ENCODE results near the gene GRB10.

Gene GRB10

DNA sequence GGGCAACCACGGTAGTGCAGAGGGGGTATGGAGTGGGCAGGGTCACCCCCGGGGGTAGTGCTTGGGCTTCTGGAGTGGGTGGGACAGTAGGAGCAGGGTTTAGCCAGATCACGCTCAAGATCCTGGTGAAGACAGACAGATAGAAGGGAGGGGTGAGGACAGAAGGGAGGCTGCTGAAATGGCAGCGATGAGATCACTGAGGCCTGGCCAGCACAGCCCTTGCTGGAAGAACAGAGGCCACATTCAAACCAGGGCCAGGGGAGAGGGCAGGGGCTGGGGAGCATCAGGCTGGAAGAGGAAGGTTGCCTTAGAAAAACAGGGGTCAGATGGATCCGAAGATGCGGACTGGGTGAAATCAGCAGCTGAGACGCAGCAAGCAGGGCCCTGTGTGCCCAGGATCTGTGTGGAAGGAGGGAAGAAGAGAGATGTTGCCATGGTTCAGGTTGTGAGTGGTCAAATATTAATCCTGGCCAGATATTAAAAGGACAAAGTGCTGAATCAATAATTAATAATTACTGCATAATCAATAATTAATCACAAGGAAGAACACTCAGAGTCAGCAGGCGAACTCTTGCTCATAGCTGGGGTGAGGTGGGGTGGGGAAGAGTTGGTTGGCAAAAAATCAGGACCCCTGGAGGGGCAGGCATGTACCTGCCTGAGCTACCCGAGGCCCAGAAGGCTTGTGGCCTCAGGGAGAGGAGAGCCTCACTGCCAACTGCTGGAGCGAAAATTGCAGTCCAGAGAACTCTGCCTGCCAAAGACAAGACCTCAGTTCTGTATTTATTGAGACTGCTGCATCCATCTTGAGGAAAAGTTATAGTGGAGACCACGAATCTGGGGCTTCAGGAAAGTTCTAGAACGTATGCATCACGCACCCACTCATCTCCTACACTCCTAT lies 105.7 kb downstream of the GRB10 start:
- H3K4me1 ChIP-seq (ENCODE audit: control insufficient read depth, insufficient read depth, low read length), result peaks cover 11% of the 10 kb centered on the region

GRCh38 chr7:50676079-50676478 lies 106.6 kb downstream of the GRB10 start:
- Histone ChIP-seq H3K4me1 (ENCODE audit: control insufficient read depth, insufficient read depth, low read length) (peaks cover 11% of the 10 kb centered on the region), H3K9me3 (ENCODE audit: control insufficient read depth, low read length) (no peaks in the 10 kb centered on the region), H3K27me3 (ENCODE audit: control insufficient read depth, insufficient read depth, low read length) (no peaks in the 10 kb centered on the region), H3K4me3 (ENCODE audit: low read length) (no peak overlapping the region), H3K36me3 (ENCODE audit: control insufficient read depth, insufficient read depth, low read length) (no peaks in the 10 kb centered on the region), H3K9ac (ENCODE audit: low read length) (no peak overlapping the region)

More for the DNA sequence above, 105.7 kb downstream of the GRB10 start:
- Histone ChIP-seq H3K9me3 (ENCODE audit: control insufficient read depth, low read length) (no peaks in the 10 kb centered on the region), H3K36me3 (ENCODE audit: control insufficient read depth, insufficient read depth, low read length) (no peaks in the 10 kb centered on the region), H3K4me3 (ENCODE audit: low read length) (no peak overlapping the region), H3K27me3 (ENCODE audit: control insufficient read depth, insufficient read depth, low read length) (no peaks in the 10 kb centered on the region), H3K9ac (ENCODE audit: low read length) (no peak overlapping the region)

GRCh38 chr7:50674896-50675835 lies 107.5 kb downstream of the GRB10 start:
- Histone ChIP-seq H3K9me3 (ENCODE audit: control insufficient read depth, low read length) (no peaks in the 10 kb centered on the region), H3K36me3 (ENCODE audit: control insufficient read depth, insufficient read depth, low read length) (no peaks in the 10 kb centered on the region), H3K4me3 (ENCODE audit: low read length) (no peak overlapping the region), H3K9ac (ENCODE audit: low read length) (no peak overlapping the region), H3K27me3 (ENCODE audit: control insufficient read depth, insufficient read depth, low read length) (no peaks in the 10 kb centered on the region), H3K4me1 (ENCODE audit: control insufficient read depth, insufficient read depth, low read length) (peaks cover 11% of the 10 kb centered on the region)

- Histone ChIP-seq H3K4me3 (ENCODE audit: low read length) (no peak overlapping the region), H3K27me3 (ENCODE audit: control insufficient read depth, insufficient read depth, low read length) (no peaks in the 10 kb centered on the region), H3K9ac (ENCODE audit: low read length) (no peak overlapping the region), H3K9me3 (ENCODE audit: control insufficient read depth, low read length) (no peaks in the 10 kb centered on the region), H3K4me1 (ENCODE audit: control insufficient read depth, insufficient read depth, low read length) (peaks cover 11% of the 10 kb centered on the region), H3K36me3 (ENCODE audit: control insufficient read depth, insufficient read depth, low read length) (no peaks in the 10 kb centered on the region)
Measured at GRCh38 chr7:50674299-50674698, 108.4 kb downstream of the GRB10 start.

DNA sequence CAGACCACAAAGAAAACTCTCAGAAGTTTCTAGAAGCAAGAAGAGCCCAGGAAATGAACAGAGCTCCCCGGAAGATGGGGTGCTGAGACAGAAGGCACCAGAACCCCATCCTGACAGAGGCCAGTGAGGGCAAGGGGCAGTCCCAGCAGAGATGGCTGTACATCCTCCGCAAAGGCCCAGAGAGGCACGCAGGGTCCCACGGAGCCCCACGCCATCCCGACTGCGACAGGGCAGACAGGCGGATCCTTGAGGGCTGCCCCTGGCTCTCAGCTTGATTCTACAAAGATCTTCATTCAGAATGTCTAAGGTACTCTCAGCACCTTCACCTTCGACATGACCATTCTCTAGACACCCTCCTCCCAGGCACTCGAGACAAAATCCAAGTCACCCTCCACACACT lies 109.6 kb downstream of the GRB10 start:
- peaks cover 11% of the 10 kb centered on the region for H3K4me1 ChIP-seq (ENCODE audit: control insufficient read depth, insufficient read depth, low read length)
- H3K9me3 ChIP-seq (ENCODE audit: control insufficient read depth, low read length), result no peaks in the 10 kb centered on the region
- no peak overlapping the region for H3K4me3 ChIP-seq (ENCODE audit: low read length)
- no peaks in the 10 kb centered on the region for H3K27me3 ChIP-seq (ENCODE audit: control insufficient read depth, insufficient read depth, low read length)
- no peak overlapping the region for H3K9ac ChIP-seq (ENCODE audit: low read length)
- no peaks in the 10 kb centered on the region for H3K36me3 ChIP-seq (ENCODE audit: control insufficient read depth, insufficient read depth, low read length)

GRCh38 chr7:50672045-50672444 lies 110.7 kb downstream of the GRB10 start:
- no peaks in the 10 kb centered on the region for H3K36me3 ChIP-seq (ENCODE audit: control insufficient read depth, insufficient read depth, low read length)
- H3K27me3 ChIP-seq (ENCODE audit: control insufficient read depth, insufficient read depth, low read length), result no peaks in the 10 kb centered on the region
- peaks cover 3% of the 10 kb centered on the region for H3K4me1 ChIP-seq (ENCODE audit: control insufficient read depth, insufficient read depth, low read length)
- H3K4me3 ChIP-seq (ENCODE audit: low read length), result no peak overlapping the region
- no peak overlapping the region for H3K9ac ChIP-seq (ENCODE audit: low read length)
- H3K9me3 ChIP-seq (ENCODE audit: control insufficient read depth, low read length), result no peaks in the 10 kb centered on the region

DNA sequence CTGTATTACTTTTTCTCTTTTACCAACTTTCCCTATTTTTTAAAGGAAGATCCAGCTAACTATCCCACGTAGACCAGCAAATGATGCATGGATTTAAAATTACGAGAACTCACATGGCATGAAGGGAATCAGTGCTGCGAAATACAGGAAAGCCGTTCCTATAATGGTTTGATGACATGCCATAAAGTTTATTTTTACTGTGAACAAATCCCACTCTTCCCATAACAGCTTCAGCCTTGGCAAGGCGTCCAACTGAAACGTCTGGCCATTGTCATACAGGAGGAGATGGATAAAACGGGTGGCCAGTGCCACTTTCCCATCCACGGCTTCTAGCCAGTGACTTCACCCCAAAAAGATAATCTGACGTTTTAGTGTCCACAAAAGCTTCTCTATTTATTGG lies 111.3 kb downstream of the GRB10 start:
- Histone ChIP-seq H3K9ac (ENCODE audit: low read length) (no peak overlapping the region), H3K4me1 (ENCODE audit: control insufficient read depth, insufficient read depth, low read length) (no peaks in the 10 kb centered on the region)

GRCh38 chr7:50669890-50670289 lies 112.8 kb downstream of the GRB10 start:
- Histone ChIP-seq H3K4me1 (ENCODE audit: control insufficient read depth, insufficient read depth, low read length) (no peaks in the 10 kb centered on the region), H3K27me3 (ENCODE audit: control insufficient read depth, insufficient read depth, low read length) (no peaks in the 10 kb centered on the region), H3K9ac (ENCODE audit: low read length) (no peak overlapping the region), H3K36me3 (ENCODE audit: control insufficient read depth, insufficient read depth, low read length) (no peaks in the 10 kb centered on the region), H3K9me3 (ENCODE audit: control insufficient read depth, low read length) (no peaks in the 10 kb centered on the region), H3K4me3 (ENCODE audit: low read length) (no peak overlapping the region)

More for the DNA sequence above, 111.3 kb downstream of the GRB10 start:
- no peaks in the 10 kb centered on the region for H3K27me3 ChIP-seq (ENCODE audit: control insufficient read depth, insufficient read depth, low read length)
- H3K9me3 ChIP-seq (ENCODE audit: control insufficient read depth, low read length), result no peaks in the 10 kb centered on the region
- H3K4me3 ChIP-seq (ENCODE audit: low read length), result no peak overlapping the region
- no peaks in the 10 kb centered on the region for H3K36me3 ChIP-seq (ENCODE audit: control insufficient read depth, insufficient read depth, low read length)

DNA sequence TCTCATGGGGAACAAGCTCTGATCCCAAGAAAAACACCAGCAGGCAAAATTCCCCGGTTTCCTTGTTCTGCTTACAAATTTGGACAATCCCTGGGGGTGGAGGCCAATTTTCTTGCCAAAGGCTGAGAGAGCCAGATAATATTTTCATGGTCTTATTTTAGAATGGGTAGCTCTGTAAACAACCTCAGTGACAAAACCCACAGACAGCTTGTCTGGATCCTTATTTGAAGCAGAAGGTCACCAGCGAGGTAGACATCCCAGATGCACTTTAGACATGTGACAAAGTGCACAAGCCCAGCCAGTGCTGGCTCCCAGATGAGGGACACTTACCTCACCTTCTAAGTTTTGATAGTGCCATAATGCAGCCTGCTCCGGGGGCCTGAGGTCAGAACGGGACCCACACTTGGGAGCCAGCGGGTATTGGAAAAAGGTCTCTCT lies 114.9 kb downstream of the GRB10 start:
- no peaks in the 10 kb centered on the region for H3K9me3 ChIP-seq (ENCODE audit: control insufficient read depth, low read length)
- no peak overlapping the region for H3K9ac ChIP-seq (ENCODE audit: low read length)
- H3K4me3 ChIP-seq (ENCODE audit: low read length), result no peak overlapping the region
- H3K36me3 ChIP-seq (ENCODE audit: control insufficient read depth, insufficient read depth, low read length), result no peaks in the 10 kb centered on the region
- H3K4me1 ChIP-seq (ENCODE audit: control insufficient read depth, insufficient read depth, low read length), result no peaks in the 10 kb centered on the region
- H3K27me3 ChIP-seq (ENCODE audit: control insufficient read depth, insufficient read depth, low read length), result no peaks in the 10 kb centered on the region

DNA sequence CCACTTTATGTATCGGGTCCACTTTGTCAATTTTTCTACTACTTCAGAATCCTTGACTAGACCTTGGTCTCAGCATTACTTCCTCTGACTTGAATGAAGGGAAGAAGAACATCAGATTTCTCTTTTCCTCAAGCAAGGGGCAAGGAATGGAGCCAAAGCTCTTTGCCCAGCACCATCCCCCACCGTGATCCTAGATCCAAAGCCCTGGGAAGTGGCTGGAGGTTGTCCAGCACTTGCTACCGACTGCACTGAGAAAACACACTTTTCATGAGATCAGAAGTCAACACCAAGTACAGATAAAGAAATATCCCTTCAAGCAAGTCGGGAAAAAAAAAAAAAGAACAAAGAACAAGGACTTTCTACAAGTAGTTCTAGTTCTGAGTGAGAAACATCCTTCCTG lies 115.4 kb downstream of the GRB10 start:
- H3K9me3 ChIP-seq (ENCODE audit: control insufficient read depth, low read length), result no peaks in the 10 kb centered on the region
- no peaks in the 10 kb centered on the region for H3K27me3 ChIP-seq (ENCODE audit: control insufficient read depth, insufficient read depth, low read length)
- no peaks in the 10 kb centered on the region for H3K36me3 ChIP-seq (ENCODE audit: control insufficient read depth, insufficient read depth, low read length)
- H3K4me1 ChIP-seq (ENCODE audit: control insufficient read depth, insufficient read depth, low read length), result no peaks in the 10 kb centered on the region
- H3K4me3 ChIP-seq (ENCODE audit: low read length), result no peak overlapping the region
- no peak overlapping the region for H3K9ac ChIP-seq (ENCODE audit: low read length)

DNA sequence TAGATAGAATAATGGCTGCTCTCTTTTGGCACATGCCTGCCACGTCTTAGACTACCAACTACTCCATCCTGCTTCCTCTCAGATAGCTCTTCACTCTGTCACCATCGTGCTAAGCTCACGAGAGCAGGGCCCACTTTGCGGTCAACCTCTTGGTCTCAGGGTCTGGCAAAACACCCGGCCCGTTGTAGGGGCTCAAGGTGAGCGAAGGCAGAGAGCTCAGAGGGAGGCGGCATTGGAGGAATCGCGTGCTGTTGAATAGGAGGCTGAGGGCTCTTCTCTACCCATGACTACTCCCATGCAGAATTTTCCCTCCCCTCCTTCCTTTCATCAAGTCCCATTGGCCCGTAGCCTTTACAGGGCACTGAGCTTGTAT lies 116.6 kb downstream of the GRB10 start:
- H3K36me3 ChIP-seq (ENCODE audit: control insufficient read depth, insufficient read depth, low read length), result no peaks in the 10 kb centered on the region
- no peaks in the 10 kb centered on the region for H3K9me3 ChIP-seq (ENCODE audit: control insufficient read depth, low read length)
- H3K9ac ChIP-seq (ENCODE audit: low read length), result no peak overlapping the region
- no peak overlapping the region for H3K4me3 ChIP-seq (ENCODE audit: low read length)
- no peaks in the 10 kb centered on the region for H3K27me3 ChIP-seq (ENCODE audit: control insufficient read depth, insufficient read depth, low read length)
- no peaks in the 10 kb centered on the region for H3K4me1 ChIP-seq (ENCODE audit: control insufficient read depth, insufficient read depth, low read length)

All from mucosa of stomach (tissue), 1 donor.